Right lobe of liver (tissue), 4 donors: ENCODE results near the gene ALG14.

Source experiments
- CTCF ChIP-seq, 4 donors: fragments of 200-600 bp in 3 of 4; fragments of 450-650 bp in 1 of 4; IDR thresholded peaks; one replicate each; pipeline versions ENCODE4 v1.5.1 to v1.8.0; 2016 to 2022; ENCODE audit warnings: antibody characterized with exemption in 4 of 4, mild to moderate bottlenecking in 2 of 4
- POLR2A ChIP-seq: fragments of 450-650 bp; IDR thresholded peaks from one replicate; pipeline ENCODE4 v1.6.1; 2017; ENCODE audit warnings: antibody characterized with exemption, mild to moderate bottlenecking
- donor health status: DM: no; HTN: no; CAD: no.
- donor health status: DM: no; HTN: no; CAD: no.
- donor health status: DM: no; HTN: yes; CAD: no.

- no peak for TF ChIP-seq CTCF (IDR thresholded peaks at IDR 0.05)
- no peak for TF ChIP-seq POLR2A
These were observed 70.0 kb downstream of the ALG14 start for GRCh38 chr1:95002540-95003432.
